NCI-H1105 (cell line): ENCODE results near the gene DUSP6.
A peak's percentile ranks its signal among the peaks of the same experiment; 100 is the strongest.
"Not testable (repeated sequence)": the region's sequence is repeated elsewhere in the genome, so short reads cannot be mapped to it uniquely, and the experiment has no call there.

ENCODE experiments used
- DNase-seq: peaks from one replicate; lab custom pipeline; 2025; lab: John Stamatoyannopoulos, UW

DUSP6 gene

GRCh38 chr12:89351489-89352241 is 636 bp downstream of the DUSP6 start:
- peak; percentile 27 for DNase-seq

- no peak for DNase-seq
Observed at GRCh38 chr12:89350630-89351488, 1.4 kb downstream of the DUSP6 start.

- no peak for DNase-seq
Observed at GRCh38 chr12:89350260-89350629, 2.1 kb downstream of the DUSP6 start.

- DNase-seq: no peak
Observed at GRCh38 chr12:89349814-89350213, 2.5 kb downstream of the DUSP6 start.

- DNase-seq: no peak
Observed at GRCh38 chr12:89348894-89349699, 3.2 kb downstream of the DUSP6 start.

- no peak for DNase-seq
Observed at GRCh38 chr12:89347325-89347829, 4.9 kb downstream of the DUSP6 start.

- DNase-seq: peak; percentile 44
Observed at GRCh38 chr12:89346741-89347324, 5.5 kb downstream of the DUSP6 start.

GRCh38 chr12:89345830-89346740 is 6.2 kb downstream of the DUSP6 start:
- DNase-seq: peak; percentile 90

GRCh38 chr12:89345376-89345775 is 6.9 kb downstream of the DUSP6 start:
- DNase-seq: no peak

GRCh38 chr12:89344862-89345202 is 7.5 kb downstream of the DUSP6 start:
- DNase-seq: no peak

GRCh38 chr12:89344043-89344861 is 8.0 kb downstream of the DUSP6 start:
- DNase-seq: no peak

GRCh38 chr12:89343127-89343526 is 9.2 kb downstream of the DUSP6 start:
- no peak for DNase-seq

GRCh38 chr12:89340861-89341260 is 11.4 kb downstream of the DUSP6 start:
- DNase-seq: no peak

GRCh38 chr12:89339526-89339925 is 12.8 kb downstream of the DUSP6 start:
- no peak for DNase-seq

- not testable (repeated sequence) for DNase-seq
Observed at GRCh38 chr12:89337136-89337535, 15.2 kb downstream of the DUSP6 start.

GRCh38 chr12:89335452-89336244 is 16.7 kb downstream of the DUSP6 start:
- no peak for DNase-seq

GRCh38 chr12:89334548-89335169 is 17.6 kb downstream of the DUSP6 start:
- no peak for DNase-seq

- DNase-seq: no peak
Observed at GRCh38 chr12:89333564-89334252, 18.6 kb downstream of the DUSP6 start.
